B cell (primary cell): ENCODE results near the gene CCDC57. TPM values are rescaled to one million over a fixed set of nuclear protein-coding genes. Genes with fewer than 3 reads are reported as not detected.

Experiments used
- ATAC-seq: fragments of 200-7000 bp; cut with Tn5 transposase; one replicate; pipeline ENCODE4 v1.10.0; 2021; ENCODE audit warnings: low read depth, mild to moderate bottlenecking, moderate number of reproducible peaks, moderate library complexity
- CTCF ChIA-PET: fragments of 350-600 bp; sonication (Branson Sonifier 250); formaldehyde crosslinking; loops from one replicate; lab custom pipeline; 2021; ENCODE audit warnings: antibody characterized with exemption, inconsistent platforms; lab: Charles Lee
- POLR2A ChIA-PET: fragments of 350-600 bp; sonication (Branson Sonifier 250); formaldehyde crosslinking; loops from one replicate; lab custom pipeline; 2021; ENCODE audit warnings: antibody characterized with exemption; lab: Charles Lee
- DNase-seq: peaks from one replicate; pipeline ENCODE4 v3.0.0; 2013
- H2AFZ ChIP-seq: 2 replicates; pipeline ENCODE4 v1.6.1; 2012; ENCODE audit warnings: mild to moderate bottlenecking, low read depth, low read length; ENCODE audit not compliant: insufficient read depth, poor library complexity, severe bottlenecking
- H3K27ac ChIP-seq, 2 donors: 1 replicate in 1 of 2; 2 replicates in 1 of 2; pipeline ENCODE4 v1.5.1; 2012 to 2013; ENCODE audit warnings: low read length in 2 of 2, mild to moderate bottlenecking in 2 of 2, moderate library complexity in 1 of 2
- H3K27me3 ChIP-seq, 4 experiments: fragments of 200-600 bp in 1 of 4; sonication (generic) in 1 of 4; replicated peaks in 1 of 4; 1 replicate in 2 of 4; 2 replicates in 2 of 4; pipeline versions ENCODE4 v1.6.1 to v1.7.0; 2013 to 2016; ENCODE audit warnings: low read length in 3 of 4, mild to moderate bottlenecking in 2 of 4, mixed read lengths in 1 of 4, moderate library complexity in 1 of 4; ENCODE audit not compliant: insufficient read depth in 4 of 4, control insufficient read depth in 3 of 4; ENCODE audit errors: control extremely low read depth in 1 of 4
- H3K36me3 ChIP-seq, 2 experiments: replicated peaks in 1 of 2; 1 replicate in 1 of 2; 2 replicates in 1 of 2; pipeline versions ENCODE4 v1.6.1 to v1.7.1; 2013; ENCODE audit warnings: low read length in 1 of 2; ENCODE audit not compliant: insufficient read depth in 2 of 2, control insufficient read depth in 1 of 2; ENCODE audit errors: control extremely low read depth in 1 of 2, extremely low read depth in 1 of 2
- H3K4me1 ChIP-seq, 2 donors: fragments of 200-600 bp in 1 of 2; sonication (generic) in 1 of 2; 1 replicate in 1 of 2; 2 replicates in 1 of 2; pipeline versions ENCODE4 v1.5.1 to v1.6.1; 2013 to 2017; ENCODE audit warnings: low read length in 2 of 2; ENCODE audit not compliant: control insufficient read depth in 2 of 2, insufficient read depth in 2 of 2
- H3K4me2 ChIP-seq: replicated peaks from 2 replicates; pipeline ENCODE3; 2012; ENCODE audit warnings: mild to moderate bottlenecking, low read depth, low read length; ENCODE audit not compliant: poor library complexity, severe bottlenecking
- H3K4me3 ChIP-seq, 5 experiments: fragments of 200-600 bp in 1 of 5; sonication (generic) in 1 of 5; 1 replicate in 3 of 5; 2 replicates in 2 of 5; pipeline versions ENCODE4 v1.5.1 to v1.7.0; 2011 to 2016; ENCODE audit warnings: low read length in 4 of 5, mild to moderate bottlenecking in 4 of 5, low read depth in 2 of 5, control low read depth in 1 of 5, moderate library complexity in 1 of 5; ENCODE audit not compliant: insufficient read depth in 1 of 5; ENCODE audit errors: control extremely low read depth in 1 of 5, extremely low read depth in 1 of 5
- H3K79me2 ChIP-seq: fragments of 200-600 bp; sonication (generic); one replicate; pipeline ENCODE4 v1.6.0; 2016; ENCODE audit warnings: low read length; ENCODE audit not compliant: control insufficient read depth, insufficient read depth
- H3K9ac ChIP-seq: fragments of 200-600 bp; sonication (generic); 2 replicates; pipeline ENCODE4 v1.6.1; 2017; ENCODE audit warnings: mild to moderate bottlenecking, low read length, moderate library complexity
- H3K9me3 ChIP-seq, 3 donors: one replicate each; pipeline versions ENCODE4 v1.6.1 to v1.7.1; 2013; ENCODE audit warnings: low read length in 2 of 3; ENCODE audit not compliant: control insufficient read depth in 2 of 3, insufficient read depth in 1 of 3; ENCODE audit errors: control extremely low read depth in 1 of 3
- H4K20me1 ChIP-seq: 2 replicates; pipeline ENCODE4 v1.6.0; 2012; ENCODE audit warnings: mild to moderate bottlenecking, low read length; ENCODE audit not compliant: insufficient read depth, control insufficient read depth, poor library complexity, severe bottlenecking
- H3K27ac Mint-ChIP-seq: one replicate; pipeline ENCODE4 v1.8.0; 2021; ENCODE audit warnings: mixed read lengths
- H3K27me3 Mint-ChIP-seq: one replicate; pipeline ENCODE4 v1.8.0; 2021; ENCODE audit warnings: mixed read lengths
- H3K4me1 Mint-ChIP-seq: one replicate; pipeline ENCODE4 v1.8.0; 2021; ENCODE audit warnings: mixed read lengths
- H3K4me3 Mint-ChIP-seq: one replicate; pipeline ENCODE4 v1.8.0; 2021; ENCODE audit warnings: mixed read lengths
- H3K9me3 Mint-ChIP-seq: one replicate; pipeline ENCODE4 v1.8.0; 2022; ENCODE audit warnings: mixed read lengths; ENCODE audit not compliant: insufficient read depth
- CTCF ChIP-seq: fragments of 200-600 bp; IDR thresholded peaks from one replicate; pipeline ENCODE4 v1.8.0; 2022; ENCODE audit warnings: antibody characterized with exemption, mild to moderate bottlenecking
- EZH2 ChIP-seq: IDR thresholded peaks from 2 replicates; pipeline ENCODE4 v1.6.1; 2012; ENCODE audit warnings: borderline replicate concordance, low read depth, mild to moderate bottlenecking, moderate library complexity, low read length; ENCODE audit not compliant: insufficient read depth, poor library complexity, severe bottlenecking
- WGBS: methylation state at CpG from one replicate; pipeline ENCODE4 v1.1.5; 2013; ENCODE audit warnings: missing lambda C conversion rate; ENCODE audit not compliant: insufficient coverage; 5-methylcytosine and 5-hydroxymethylcytosine counted together
- intact Hi-C: fragments of 100-400 bp; cut with micrococcal nuclease; formaldehyde crosslinking; loops from one replicate; pipeline ENCODE4 v1.10.0; 2022
- polyA plus RNA-seq: library from polyadenylated mRNA; depleted of rRNA; stranded (reverse); fragments of >200 nt; gene quantifications from 2 replicates; pipeline ENCODE4 v1.2.3, GENCODE V29; 2012
- total RNA-seq, 2 donors: library from RNA; stranded (reverse); fragments of 120-200 nt in 1 of 2; gene quantifications; 1 replicate in 1 of 2; 2 replicates in 1 of 2; pipeline versions ENCODE4 v1.2.3 to v1.2.4, GENCODE V29; 2013 to 2022

CCDC57 gene
- total and polyA plus RNA-seq, 2 donors (not counting 1 experiment from before 2014, with no cell fraction given), result 49.7 to 67.2 TPM

GRCh38 chr17:82062076-82062983 is 150.3 kb downstream of the CCDC57 start:
- Histone ChIP-seq H3K4me1 (peaks cover 16 to 26% of the 10 kb centered on the region in 2 donors), H3K27ac (no peak overlapping the region), H3K9me3 (no peaks in the 10 kb centered on the region), H3K27me3 (no peaks in the 10 kb centered on the region), H3K9ac (no peak overlapping the region), H3K36me3 (peaks cover 0 to 34% of the 10 kb centered on the region in 2 experiments), H3K4me3 (no peak overlapping the region), H3K79me2 (peaks cover 12% of the 10 kb centered on the region), H2AFZ (no peak overlapping the region), H3K4me2 (no peak overlapping the region), H4K20me1 (peaks cover 8% of the 10 kb centered on the region)
- H3K4me3 Mint-ChIP-seq, result no peak overlapping the region
- H3K4me1 Mint-ChIP-seq, result peaks cover 15% of the 10 kb centered on the region
- intact Hi-C loops, result no loop called here
- POLR2A ChIA-PET, result no interaction called here
- no peaks in the 10 kb centered on the region for H3K9me3 Mint-ChIP-seq
- TF ChIP-seq EZH2 (no peak), CTCF (no peak)
- no peaks in the 10 kb centered on the region for H3K27me3 Mint-ChIP-seq
- no peak overlapping the region for H3K27ac Mint-ChIP-seq
- DNase-seq, result no peak
- WGBS, result 94% methylated on average over 21 of the region's 24 CpGs
- CTCF ChIA-PET, result no interaction called here
- ATAC-seq, result no peak
